Activated T-helper 1 cell treated with anti-CD3 and anti-CD28 coated beads, Interleukin-12 subunit alpha, Interleukin-12 subunit beta, Interleukin-2, Interleukin-4 antibody, amounts not matched to agents 30 ng/mL and 10 ng/mL and 1 ng/mL, durations not matched to agents 14 hours and 24 hours and 36 hours (primary cell): ENCODE measurements around the gene SLC13A5. TPM values are rescaled to one million over a fixed set of nuclear protein-coding genes. Genes with fewer than 3 reads are reported as not detected.
"Not testable (repeated sequence)": the region's sequence is repeated elsewhere in the genome, so short reads cannot be mapped to it uniquely, and the experiment has no call there.

Experiments used
- DNase-seq: peaks from one replicate; pipeline ENCODE4 v3.0.0; 2021; ENCODE audit warnings: low spot score
- H3K27ac Mint-ChIP-seq: one replicate; pipeline ENCODE4 v1.8.0; 2021; ENCODE audit warnings: mild to moderate bottlenecking, mixed read lengths
- H3K27me3 Mint-ChIP-seq: one replicate; pipeline ENCODE4 v1.8.0; 2022; ENCODE audit warnings: mild to moderate bottlenecking, moderate library complexity, mixed read lengths; ENCODE audit not compliant: insufficient read depth
- H3K36me3 Mint-ChIP-seq: one replicate; pipeline ENCODE4 v1.8.0; 2021; ENCODE audit warnings: low read depth, mixed read lengths
- H3K4me1 Mint-ChIP-seq: one replicate; pipeline ENCODE4 v1.8.0; 2021; ENCODE audit warnings: low read depth, mixed read lengths
- H3K4me3 Mint-ChIP-seq: one replicate; pipeline ENCODE4 v1.8.0; 2021; ENCODE audit warnings: mild to moderate bottlenecking, moderate library complexity, mixed read lengths
- H3K9me3 Mint-ChIP-seq: one replicate; pipeline ENCODE4 v1.8.0; 2021; ENCODE audit warnings: mixed read lengths
- intact Hi-C: fragments of 100-400 bp; cut with micrococcal nuclease; formaldehyde crosslinking; loops from one replicate; pipeline ENCODE4 v1.15.1; 2024
- total RNA-seq: library from RNA; stranded (reverse); gene quantifications from 2 replicates; pipeline ENCODE4 v1.2.3, GENCODE V29; 2022

SLC13A5 gene
- total RNA-seq, 1 donor from 2014 or later: not detected

DNA sequence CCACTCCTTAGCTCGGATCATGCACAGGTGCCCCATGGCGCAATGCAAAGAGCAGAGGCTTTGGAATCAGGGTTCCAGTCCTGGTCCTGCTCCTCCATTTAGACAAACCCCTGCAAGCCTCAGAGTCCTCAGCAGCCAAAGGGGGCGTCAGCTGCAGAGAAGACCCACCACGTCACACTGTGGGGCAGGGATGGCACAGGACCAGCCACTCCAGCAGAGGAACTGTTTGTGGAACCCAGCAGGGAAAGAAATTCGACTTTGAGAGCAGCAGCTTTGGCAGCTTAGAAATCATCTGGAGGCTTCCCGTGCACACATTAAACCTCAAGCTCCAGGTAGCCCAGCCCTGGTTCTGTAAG is 36.4 kb downstream of the SLC13A5 start:
- H3K4me1 Mint-ChIP-seq: peaks cover 4% of the 10 kb centered on the region
- H3K4me3 Mint-ChIP-seq: no peak overlapping the region
- DNase-seq: no peak
- H3K27me3 Mint-ChIP-seq: peaks cover 33% of the 10 kb centered on the region
- H3K9me3 Mint-ChIP-seq: no peaks in the 10 kb centered on the region
- H3K27ac Mint-ChIP-seq: no peak overlapping the region
- intact Hi-C loops: no loop called here
- H3K36me3 Mint-ChIP-seq: no peaks in the 10 kb centered on the region

DNA sequence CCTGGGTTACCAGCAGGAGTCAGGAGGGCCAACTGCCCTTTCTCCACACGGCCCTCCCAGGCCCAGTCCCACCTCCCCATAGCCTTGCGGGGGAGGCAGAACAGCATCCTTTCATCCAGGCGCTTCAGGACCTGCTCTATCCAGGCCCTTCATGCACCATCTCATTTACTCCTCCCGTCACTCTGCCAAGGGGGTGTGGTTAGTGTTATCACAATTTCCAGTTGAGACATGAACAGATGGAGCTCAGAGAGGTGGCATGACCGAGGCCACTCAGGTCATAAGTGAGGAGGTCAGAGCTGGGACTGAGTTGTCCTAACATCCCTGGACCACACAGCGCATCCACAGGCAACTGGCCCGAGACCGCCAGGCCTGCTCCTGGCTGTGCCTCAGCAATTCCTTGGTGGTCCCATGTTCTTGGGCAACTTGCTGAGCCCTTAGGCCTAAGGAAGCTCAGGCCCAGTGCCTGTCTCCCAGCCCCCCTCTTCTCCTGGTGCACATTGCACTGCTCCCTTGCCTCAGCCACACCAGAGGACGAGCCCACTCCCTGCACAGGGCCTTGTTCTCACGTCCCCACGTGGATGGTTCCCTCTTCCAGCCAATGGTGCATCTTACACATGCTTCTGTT is 37.9 kb downstream of the SLC13A5 start:
- H3K36me3 Mint-ChIP-seq: no peaks in the 10 kb centered on the region
- H3K9me3 Mint-ChIP-seq: no peaks in the 10 kb centered on the region
- no peak for DNase-seq
- intact Hi-C loops: no loop called here
- H3K27ac Mint-ChIP-seq: no peak overlapping the region
- peaks cover 30% of the 10 kb centered on the region for H3K27me3 Mint-ChIP-seq
- H3K4me3 Mint-ChIP-seq: no peak overlapping the region
- peaks cover 4% of the 10 kb centered on the region for H3K4me1 Mint-ChIP-seq

DNA sequence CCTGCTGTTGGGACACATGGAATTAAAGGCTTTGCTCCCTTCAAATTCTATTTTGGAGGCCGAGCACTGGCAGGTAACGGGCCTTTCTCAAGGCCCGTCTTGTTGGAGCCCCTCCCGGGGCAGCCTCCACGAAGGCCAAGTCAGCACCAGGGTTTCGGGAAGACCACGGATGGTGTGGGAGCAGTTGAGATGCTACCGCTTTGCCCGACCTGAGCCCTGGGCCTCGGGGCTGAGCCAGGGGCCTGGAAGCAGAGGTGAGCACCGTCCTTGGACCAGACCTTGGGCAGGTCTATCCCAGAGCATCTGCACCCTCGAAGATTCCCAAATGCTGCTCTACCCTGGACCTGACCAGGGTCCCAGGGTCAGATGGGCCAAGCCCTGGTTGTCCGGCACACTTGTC is 38.6 kb downstream of the SLC13A5 start:
- Mint-ChIP-seq H3K27me3 (peaks cover 28% of the 10 kb centered on the region), H3K36me3 (no peaks in the 10 kb centered on the region), H3K4me1 (peaks cover 4% of the 10 kb centered on the region), H3K4me3 (no peak overlapping the region), H3K27ac (no peak overlapping the region), H3K9me3 (no peaks in the 10 kb centered on the region)
- DNase-seq: no peak
- intact Hi-C loops: no loop called here

DNA sequence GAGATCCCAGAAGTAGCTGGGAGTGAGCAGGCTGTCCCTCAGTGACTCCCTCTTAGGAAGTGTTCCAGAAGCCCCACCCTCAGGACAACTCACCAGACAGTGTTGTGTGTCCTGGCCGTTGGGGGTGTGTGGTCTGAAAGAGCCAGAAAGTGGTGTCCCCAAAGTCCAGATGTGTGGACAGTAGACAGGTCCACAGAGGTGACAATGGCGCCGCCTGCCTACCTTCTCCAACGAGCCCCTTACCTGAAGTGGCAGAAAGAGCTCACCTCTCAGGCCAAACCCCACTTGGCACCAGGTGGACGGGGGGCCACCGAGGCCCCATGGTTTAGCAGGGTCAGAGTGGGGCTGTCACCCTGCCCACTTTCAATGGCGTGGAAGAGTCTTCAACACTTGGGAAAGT is 41.7 kb downstream of the SLC13A5 start:
- H3K9me3 Mint-ChIP-seq: no peaks in the 10 kb centered on the region
- H3K4me1 Mint-ChIP-seq: peaks cover 7% of the 10 kb centered on the region
- DNase-seq: no peak
- H3K36me3 Mint-ChIP-seq: no peaks in the 10 kb centered on the region
- intact Hi-C loops: no loop called here
- no peak overlapping the region for H3K27ac Mint-ChIP-seq
- peaks cover 13% of the 10 kb centered on the region for H3K27me3 Mint-ChIP-seq
- no peak overlapping the region for H3K4me3 Mint-ChIP-seq

DNA sequence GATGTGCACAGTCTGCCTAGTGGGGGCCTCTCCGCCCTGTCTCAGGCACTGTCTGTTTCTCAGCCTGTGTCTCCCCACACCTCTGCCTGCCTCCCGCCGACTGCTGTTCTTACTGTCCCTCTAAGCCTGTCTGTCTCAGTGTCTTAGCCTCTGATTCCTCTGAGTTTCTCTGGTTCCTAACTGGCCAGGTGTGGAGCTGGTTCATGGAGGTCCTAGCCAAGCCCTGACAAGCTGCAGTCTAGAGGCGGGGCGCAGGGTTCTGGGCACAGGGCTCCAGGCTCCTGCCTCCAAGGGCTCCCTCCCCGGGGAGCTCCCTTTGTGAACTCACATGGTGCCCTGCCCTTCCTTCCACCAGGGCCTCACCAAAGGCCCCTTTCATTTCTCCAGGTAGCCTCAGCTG is 42.2 kb downstream of the SLC13A5 start:
- no peak overlapping the region for H3K27ac Mint-ChIP-seq
- H3K36me3 Mint-ChIP-seq: no peaks in the 10 kb centered on the region
- H3K4me3 Mint-ChIP-seq: no peak overlapping the region
- DNase-seq: no peak
- no peaks in the 10 kb centered on the region for H3K9me3 Mint-ChIP-seq
- intact Hi-C loops: no loop called here
- peaks cover 12% of the 10 kb centered on the region for H3K27me3 Mint-ChIP-seq
- peaks cover 7% of the 10 kb centered on the region for H3K4me1 Mint-ChIP-seq

DNA sequence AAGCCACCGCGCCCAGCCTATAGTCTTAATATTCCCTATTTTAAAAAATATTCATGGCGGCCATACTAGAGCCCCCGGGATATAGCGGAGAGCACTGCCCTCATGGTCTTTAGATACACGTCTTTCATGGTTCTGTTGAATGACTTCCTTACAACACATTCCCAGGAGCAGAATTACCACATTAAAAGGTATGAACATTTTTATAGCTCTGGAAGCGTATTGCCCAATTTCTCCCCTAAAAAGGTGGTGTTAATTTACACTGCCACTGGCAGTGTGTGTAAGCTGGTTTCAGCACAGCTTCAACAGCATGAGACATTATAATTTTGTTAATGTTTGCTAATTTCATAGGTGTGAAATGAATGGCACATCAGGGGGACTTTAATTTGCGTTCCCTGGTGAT is 42.6 kb downstream of the SLC13A5 start:
- no peak for DNase-seq
- Mint-ChIP-seq H3K4me3 (no peak overlapping the region), H3K4me1 (peaks cover 7% of the 10 kb centered on the region), H3K27ac (no peak overlapping the region), H3K27me3 (peaks cover 7% of the 10 kb centered on the region), H3K9me3 (no peaks in the 10 kb centered on the region), H3K36me3 (no peaks in the 10 kb centered on the region)
- intact Hi-C loops: no loop called here

DNA sequence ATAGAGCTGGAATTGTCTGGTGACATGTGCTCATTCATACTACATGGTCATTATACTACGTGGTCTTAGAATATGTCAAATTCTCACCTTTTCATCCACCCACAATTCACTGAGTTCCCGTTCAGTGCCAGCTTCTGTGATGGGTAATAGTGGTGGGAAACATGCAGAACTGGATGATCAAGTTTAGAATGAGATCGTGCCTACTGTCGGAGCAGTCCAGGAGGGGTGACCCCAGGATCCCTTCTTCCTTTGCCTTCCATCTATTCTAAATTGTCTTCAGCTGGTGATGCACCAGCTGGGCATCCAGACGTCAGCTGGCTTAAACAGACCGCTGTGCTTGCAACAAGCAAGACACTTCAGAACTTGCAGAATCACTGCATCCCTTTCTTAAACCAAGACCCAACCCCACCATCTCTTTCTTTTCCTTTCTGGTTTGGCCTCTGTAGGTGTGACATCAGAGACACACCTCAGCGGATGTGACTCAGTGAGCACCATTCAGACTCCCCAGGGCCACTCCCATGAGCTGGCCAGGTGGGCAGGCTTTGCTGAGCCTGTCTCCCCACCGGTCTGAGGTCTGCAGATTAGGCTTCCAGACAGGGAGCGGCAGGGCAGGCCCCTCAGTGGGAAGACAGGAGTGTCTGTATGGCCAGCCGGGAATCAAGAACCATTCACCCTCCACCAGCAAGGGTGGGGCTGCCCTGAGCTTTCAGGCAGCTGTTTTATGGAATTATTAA is 43.5 kb downstream of the SLC13A5 start:
- no peak overlapping the region for H3K27ac Mint-ChIP-seq
- H3K9me3 Mint-ChIP-seq: no peaks in the 10 kb centered on the region
- peaks cover 2% of the 10 kb centered on the region for H3K36me3 Mint-ChIP-seq
- H3K4me3 Mint-ChIP-seq: no peak overlapping the region
- intact Hi-C loops: no loop called here
- H3K27me3 Mint-ChIP-seq: peaks cover 7% of the 10 kb centered on the region
- H3K4me1 Mint-ChIP-seq: peaks cover 7% of the 10 kb centered on the region
- no peak for DNase-seq

DNA sequence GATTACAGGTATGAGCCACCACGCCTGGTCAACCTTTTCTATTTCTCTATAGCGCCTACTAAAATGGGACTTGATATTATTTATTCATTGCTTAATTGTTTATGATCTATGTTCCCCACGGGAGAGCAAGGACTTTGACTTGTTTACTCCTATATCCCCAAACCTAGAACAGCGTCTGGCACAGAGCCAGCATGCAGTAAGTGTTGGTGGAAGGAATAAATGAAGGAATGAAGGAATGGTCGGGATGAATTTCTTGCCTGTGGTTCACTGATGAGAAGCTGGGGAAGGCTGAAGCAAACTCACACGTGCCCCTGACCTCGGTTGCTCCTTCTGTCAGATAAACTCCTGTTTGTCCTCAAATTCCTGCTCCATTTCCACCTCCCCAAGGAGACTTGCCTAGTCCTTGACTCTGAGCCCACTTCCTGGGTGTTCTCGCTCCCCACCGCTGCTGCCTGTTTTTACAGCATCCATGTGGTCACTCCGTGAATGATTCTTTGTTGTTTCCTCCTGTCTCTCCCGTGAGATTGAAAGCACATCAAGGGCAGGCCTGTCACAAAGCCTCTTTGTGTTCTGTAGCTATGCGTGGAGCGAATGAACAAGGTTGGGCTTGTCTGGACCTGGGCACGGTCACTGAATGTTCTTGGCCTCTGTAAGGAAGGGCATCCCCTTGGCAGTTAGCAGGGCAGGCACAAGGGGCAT is 44.3 kb downstream of the SLC13A5 start:
- no peak overlapping the region for H3K27ac Mint-ChIP-seq
- intact Hi-C loops: no loop called here
- DNase-seq: no peak
- peaks cover 2% of the 10 kb centered on the region for H3K36me3 Mint-ChIP-seq
- no peak overlapping the region for H3K4me3 Mint-ChIP-seq
- peaks cover 7% of the 10 kb centered on the region for H3K4me1 Mint-ChIP-seq
- H3K9me3 Mint-ChIP-seq: no peaks in the 10 kb centered on the region
- peaks cover 7% of the 10 kb centered on the region for H3K27me3 Mint-ChIP-seq

DNA sequence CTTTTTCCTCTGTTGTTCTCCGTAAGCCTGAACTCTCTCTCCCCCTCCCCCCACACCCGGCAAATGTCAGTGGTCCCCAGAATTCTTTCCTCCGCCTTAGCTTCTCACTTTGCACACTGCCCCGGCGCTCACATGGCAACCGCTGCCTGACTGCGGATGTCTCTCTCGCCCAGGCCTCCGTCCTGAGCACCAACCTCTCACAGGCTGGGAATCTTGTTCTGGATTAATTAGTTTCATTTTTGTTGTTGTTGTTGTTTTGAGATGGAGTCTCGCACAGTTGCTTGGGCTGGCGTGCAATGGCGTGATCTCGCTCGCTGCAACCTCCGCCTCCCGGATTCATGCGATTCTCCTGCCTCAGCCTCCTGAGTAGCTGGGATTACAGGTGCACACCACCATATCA is 45.0 kb downstream of the SLC13A5 start:
- H3K4me3 Mint-ChIP-seq: no peak overlapping the region
- no peak for DNase-seq
- peaks cover 7% of the 10 kb centered on the region for H3K27me3 Mint-ChIP-seq
- H3K27ac Mint-ChIP-seq: no peak overlapping the region
- peaks cover 7% of the 10 kb centered on the region for H3K4me1 Mint-ChIP-seq
- no peaks in the 10 kb centered on the region for H3K9me3 Mint-ChIP-seq
- H3K36me3 Mint-ChIP-seq: peaks cover 2% of the 10 kb centered on the region
- intact Hi-C loops: no loop called here

DNA sequence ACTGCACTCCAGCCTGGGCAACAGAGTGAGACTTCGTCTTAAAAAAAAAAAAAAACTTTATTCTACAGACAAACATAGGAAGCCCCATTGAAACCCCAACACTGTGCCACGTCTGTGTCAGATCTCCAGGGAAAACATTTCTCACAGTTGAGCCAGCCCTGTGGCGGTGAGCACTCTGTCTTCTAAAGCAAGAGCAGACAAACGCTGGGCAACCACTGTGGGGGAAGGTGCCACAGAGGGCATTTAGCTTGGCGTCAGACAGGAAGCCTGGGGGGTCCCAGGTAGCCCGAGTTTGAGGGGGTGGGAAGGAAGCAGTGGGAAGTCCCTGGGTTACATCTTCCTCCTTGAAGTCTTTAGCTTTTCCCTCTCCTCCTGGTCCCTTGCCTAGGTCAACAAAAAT is 45.7 kb downstream of the SLC13A5 start:
- intact Hi-C loops: no loop called here
- no peak overlapping the region for H3K4me3 Mint-ChIP-seq
- no peaks in the 10 kb centered on the region for H3K9me3 Mint-ChIP-seq
- H3K27ac Mint-ChIP-seq: no peak overlapping the region
- H3K36me3 Mint-ChIP-seq: peaks cover 2% of the 10 kb centered on the region
- peaks cover 9% of the 10 kb centered on the region for H3K27me3 Mint-ChIP-seq
- H3K4me1 Mint-ChIP-seq: peaks cover 7% of the 10 kb centered on the region
- no peak for DNase-seq

DNA sequence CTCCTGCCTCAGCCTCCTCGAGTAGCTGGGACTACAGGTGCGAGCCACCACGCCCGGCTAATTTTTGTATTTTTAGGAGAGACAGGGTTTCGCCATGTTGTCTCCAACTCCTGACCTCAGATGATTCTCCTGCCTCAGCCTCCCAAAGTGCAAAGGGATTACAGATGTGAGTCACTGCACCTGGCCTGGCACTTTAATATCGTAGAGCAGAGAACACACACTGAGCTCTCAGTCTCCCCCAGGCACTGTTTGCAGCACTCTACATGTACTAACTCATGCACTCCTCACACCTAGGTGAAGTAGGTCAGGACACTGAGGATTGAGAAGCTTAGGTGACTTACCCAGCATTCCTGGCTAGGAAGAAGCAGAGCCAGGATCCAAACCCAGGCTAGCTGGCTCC is 46.6 kb downstream of the SLC13A5 start:
- intact Hi-C loops: loop anchor here (1.0 kb wide), 3 partner anchors 177 to 339 kb away; no protein-coding TSS in a partner anchor
- Mint-ChIP-seq H3K36me3 (peaks cover 2% of the 10 kb centered on the region), H3K4me1 (peaks cover 9% of the 10 kb centered on the region), H3K9me3 (no peaks in the 10 kb centered on the region), H3K27ac (no peak overlapping the region), H3K27me3 (peaks cover 13% of the 10 kb centered on the region), H3K4me3 (no peak overlapping the region)
- no peak for DNase-seq

DNA sequence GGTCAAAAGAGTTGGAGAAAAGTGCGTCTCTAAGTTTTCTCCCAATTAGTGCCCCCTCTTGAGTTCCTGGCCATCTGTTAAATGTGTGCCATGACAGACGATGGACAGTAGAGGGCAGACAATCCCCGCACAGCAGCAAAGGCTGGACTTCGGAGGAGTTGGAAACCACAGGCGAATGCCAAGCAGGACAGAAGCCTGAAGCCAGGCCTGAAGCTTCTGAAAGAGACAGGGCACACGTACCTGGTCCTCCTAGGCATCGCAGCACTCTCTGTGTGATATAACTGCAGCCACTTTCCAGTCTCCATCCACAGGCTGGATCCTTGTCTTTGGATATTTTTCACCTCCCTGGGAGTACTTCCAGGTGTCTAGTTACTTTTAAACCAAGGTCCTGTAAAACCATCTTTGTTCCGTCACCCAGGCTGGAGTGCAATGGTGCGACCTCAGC is 47.1 kb downstream of the SLC13A5 start:
- peaks cover 13% of the 10 kb centered on the region for H3K4me1 Mint-ChIP-seq
- H3K27ac Mint-ChIP-seq: no peak overlapping the region
- intact Hi-C loops: loop anchor here (1.0 kb wide), 3 partner anchors 177 to 339 kb away; no protein-coding TSS in a partner anchor
- no peaks in the 10 kb centered on the region for H3K9me3 Mint-ChIP-seq
- H3K4me3 Mint-ChIP-seq: no peak overlapping the region
- H3K36me3 Mint-ChIP-seq: peaks cover 2% of the 10 kb centered on the region
- H3K27me3 Mint-ChIP-seq: peaks cover 13% of the 10 kb centered on the region
- no peak for DNase-seq

DNA sequence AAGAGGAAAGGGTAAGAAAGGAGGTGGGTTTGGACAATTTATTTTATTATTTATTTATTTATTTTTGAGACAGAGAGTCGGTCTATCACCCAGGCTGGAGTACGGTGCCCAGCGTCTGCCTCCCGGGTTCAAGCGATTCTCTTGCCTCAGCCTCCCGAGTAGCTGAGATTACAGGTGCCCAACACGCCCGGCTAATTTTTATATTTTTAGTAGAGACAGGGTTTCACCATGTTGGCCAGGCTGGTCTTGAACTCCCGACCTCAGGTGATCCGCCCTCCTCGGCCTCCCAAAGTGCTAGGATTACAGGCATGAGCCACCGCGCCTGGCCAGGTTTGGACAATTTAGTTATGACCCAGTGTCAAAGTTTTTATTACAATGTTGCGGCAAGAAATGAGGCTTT is 50.0 kb downstream of the SLC13A5 start:
- H3K27ac Mint-ChIP-seq, H3K36me3 Mint-ChIP-seq, DNase-seq, H3K4me3 Mint-ChIP-seq, H3K9me3 Mint-ChIP-seq: not testable (repeated sequence)
- peaks cover 15% of the 10 kb centered on the region for H3K27me3 Mint-ChIP-seq
- intact Hi-C loops: loop anchor here (5.0 kb wide), 1 partner anchor 94 kb away; the partner anchor contains the start of gene XAF1
- H3K4me1 Mint-ChIP-seq: peaks cover 32% of the 10 kb centered on the region
